Anterior cingulate cortex (tissue), 58 donors: ENCODE measurements around the gene NARF.
"Not testable (repeated sequence)": the region's sequence is repeated elsewhere in the genome, so short reads cannot be mapped to it uniquely, and the experiment has no call there.

Experiments
- DNase-seq, 58 donors: peaks; one replicate each; lab custom pipeline; 2025; lab: John Stamatoyannopoulos, UW

NARF gene

GRCh38 chr17:82524540-82524939 lies 66.0 kb downstream of the NARF start:
- DNase-seq: no peak

- no peak for DNase-seq
Observed at GRCh38 chr17:82525712-82526111, 67.2 kb downstream of the NARF start.

- DNase-seq: peak in 1 of 58 donors; percentile 32
Observed at GRCh38 chr17:82527898-82528297, 69.4 kb downstream of the NARF start.

- peak in 43 of 58 donors; percentile 12 to 83 (median 48) for DNase-seq
Observed at GRCh38 chr17:82528484-82529265, 70.1 kb downstream of the NARF start.

- no peak for DNase-seq
Observed at GRCh38 chr17:82529914-82530300, 71.4 kb downstream of the NARF start.

- DNase-seq: no peak
Observed at GRCh38 chr17:82531431-82531881, 72.9 kb downstream of the NARF start.

GRCh38 chr17:82534401-82534812 lies 75.9 kb downstream of the NARF start:
- no peak for DNase-seq

GRCh38 chr17:82536512-82537201 lies 78.1 kb downstream of the NARF start:
- DNase-seq: no peak

GRCh38 chr17:82537228-82537627 lies 78.7 kb downstream of the NARF start:
- DNase-seq: not testable (repeated sequence)

- DNase-seq: not testable (repeated sequence)
Observed at GRCh38 chr17:82539076-82539475, 80.5 kb downstream of the NARF start.
